GM15510 (cell line): ENCODE measurements around the gene NDST3.

Experiments used
- POLR2A ChIP-seq: IDR thresholded peaks from 3 replicates; pipeline ENCODE4 v1.6.1; 2011; ENCODE audit warnings: borderline replicate concordance; ENCODE audit not compliant: insufficient read length; ENCODE audit errors: extremely low read depth

Gene NDST3

DNA sequence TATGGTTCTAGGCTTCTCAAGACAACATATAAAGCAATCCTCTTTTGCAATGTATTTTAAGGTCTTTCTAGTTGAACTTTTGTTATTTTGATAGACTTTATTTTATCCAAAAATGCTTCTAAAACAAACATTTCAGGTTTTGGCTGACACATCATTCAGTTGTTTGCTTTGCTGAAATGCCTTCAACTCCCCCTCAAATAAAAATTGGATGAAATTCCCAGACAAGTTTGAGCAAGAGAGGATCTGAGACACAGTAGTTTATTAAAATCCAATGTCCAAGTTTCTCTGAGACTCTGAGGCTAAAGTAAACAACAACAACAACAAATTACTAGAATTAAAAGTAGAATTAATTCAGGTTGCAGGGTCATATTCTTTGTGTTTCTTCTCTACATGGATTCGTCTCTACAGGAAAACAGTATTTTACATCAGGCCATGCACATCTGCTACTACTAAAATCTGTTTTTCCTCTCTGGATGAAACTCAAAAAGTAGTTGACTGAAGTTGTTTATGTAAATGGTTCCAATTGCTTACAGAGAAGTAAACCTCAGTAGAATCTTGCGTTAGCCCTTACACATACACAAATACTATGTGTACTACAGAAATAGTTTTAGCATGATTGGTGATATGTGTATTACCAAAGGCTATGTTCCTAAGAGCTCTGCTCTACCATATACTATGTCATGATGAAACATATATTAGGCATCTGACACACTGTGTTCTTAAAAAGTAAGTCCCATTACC, 253.6 kb downstream of the NDST3 start:
- TF ChIP-seq POLR2A: no peak

DNA sequence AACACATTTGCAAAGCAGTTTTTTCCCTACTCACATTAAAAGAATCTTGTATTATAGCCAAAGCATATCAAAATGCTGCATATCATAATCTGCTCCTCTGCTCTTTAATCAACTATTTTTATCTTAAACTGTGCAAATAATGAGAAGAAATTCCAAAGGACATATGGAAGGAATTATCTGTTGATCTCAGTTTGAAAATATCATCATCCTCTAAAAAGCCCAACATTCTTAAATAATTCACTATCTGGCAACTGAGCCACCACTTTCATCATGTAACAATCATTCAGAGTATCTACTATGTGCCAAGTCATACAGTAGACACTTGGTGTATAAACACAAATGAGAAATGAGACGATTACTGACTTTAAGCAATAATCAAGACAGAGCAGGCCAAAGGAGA, 255.5 kb downstream of the NDST3 start:
- no peak for TF ChIP-seq POLR2A

DNA sequence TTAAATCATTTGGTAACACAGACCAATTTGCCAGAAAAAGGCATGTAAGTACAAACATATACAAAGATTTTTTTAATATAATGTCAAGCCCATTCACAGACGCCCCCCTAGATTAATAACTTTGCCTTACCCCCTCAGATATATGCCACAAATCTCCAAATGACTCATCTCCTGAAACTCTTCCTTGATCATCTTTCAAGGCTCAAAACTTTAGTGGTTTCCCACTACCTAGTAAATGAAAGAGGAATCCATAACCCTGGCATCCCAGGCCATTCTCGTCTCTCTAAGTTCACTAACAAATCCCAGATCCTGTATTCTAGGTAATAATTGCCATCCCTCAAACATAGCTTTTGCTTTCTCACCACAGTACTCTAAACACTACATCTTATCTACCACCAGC, 256.7 kb downstream of the NDST3 start:
- TF ChIP-seq POLR2A: no peak

- TF ChIP-seq POLR2A: no peak
Observed at GRCh38 chr4:118296729-118297128, 262.4 kb downstream of the NDST3 start.

- no peak for TF ChIP-seq POLR2A
Observed at GRCh38 chr4:118307643-118308042, 273.4 kb downstream of the NDST3 start.
